GM19468 (cell line): ENCODE measurements around the gene ICAM1.
A peak's percentile ranks its signal among the peaks of the same experiment; 100 is the strongest.

ENCODE experiments used
- ATAC-seq: cut with Tn5 transposase; IDR thresholded peaks from one replicate; pipeline ENCODE4 v1.9.1; 2021; ENCODE audit warnings: mild to moderate bottlenecking, moderate library complexity, moderate number of reproducible peaks; ENCODE audit not compliant: unreplicated experiment; ENCODE audit errors: extremely low read depth

The ICAM1 gene

GRCh38 chr19:10291554-10292205 is 20.8 kb downstream of the ICAM1 start:
- ATAC-seq: no peak

DNA sequence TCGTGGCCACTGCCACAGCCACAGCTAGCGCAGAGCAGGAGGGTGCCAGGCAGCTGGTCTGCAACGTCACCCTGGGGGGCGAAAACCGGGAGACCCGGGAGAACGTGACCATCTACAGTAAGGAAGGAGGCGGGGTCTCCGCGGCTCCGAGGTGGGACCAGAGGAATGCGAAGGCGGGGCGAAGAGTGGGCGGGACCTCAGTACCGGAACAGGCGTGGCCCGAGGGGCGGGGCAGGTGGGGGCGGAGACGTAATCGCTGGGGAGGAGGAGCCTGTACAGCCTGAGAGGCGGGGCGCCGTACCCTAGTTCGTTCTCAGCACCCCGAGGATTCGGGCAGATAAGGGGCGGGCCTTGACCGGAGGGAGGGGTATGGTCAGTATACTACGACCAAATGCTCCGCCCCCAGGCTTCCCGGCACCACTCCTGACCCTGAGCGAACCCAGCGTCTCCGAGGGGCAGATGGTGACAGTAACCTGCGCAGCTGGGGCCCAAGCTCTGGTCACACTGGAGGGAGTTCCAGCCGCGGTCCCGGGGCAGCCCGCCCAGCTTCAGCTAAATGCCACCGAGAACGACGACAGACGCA is 21.4 kb downstream of the ICAM1 start:
- ATAC-seq: peak; percentile 18

DNA sequence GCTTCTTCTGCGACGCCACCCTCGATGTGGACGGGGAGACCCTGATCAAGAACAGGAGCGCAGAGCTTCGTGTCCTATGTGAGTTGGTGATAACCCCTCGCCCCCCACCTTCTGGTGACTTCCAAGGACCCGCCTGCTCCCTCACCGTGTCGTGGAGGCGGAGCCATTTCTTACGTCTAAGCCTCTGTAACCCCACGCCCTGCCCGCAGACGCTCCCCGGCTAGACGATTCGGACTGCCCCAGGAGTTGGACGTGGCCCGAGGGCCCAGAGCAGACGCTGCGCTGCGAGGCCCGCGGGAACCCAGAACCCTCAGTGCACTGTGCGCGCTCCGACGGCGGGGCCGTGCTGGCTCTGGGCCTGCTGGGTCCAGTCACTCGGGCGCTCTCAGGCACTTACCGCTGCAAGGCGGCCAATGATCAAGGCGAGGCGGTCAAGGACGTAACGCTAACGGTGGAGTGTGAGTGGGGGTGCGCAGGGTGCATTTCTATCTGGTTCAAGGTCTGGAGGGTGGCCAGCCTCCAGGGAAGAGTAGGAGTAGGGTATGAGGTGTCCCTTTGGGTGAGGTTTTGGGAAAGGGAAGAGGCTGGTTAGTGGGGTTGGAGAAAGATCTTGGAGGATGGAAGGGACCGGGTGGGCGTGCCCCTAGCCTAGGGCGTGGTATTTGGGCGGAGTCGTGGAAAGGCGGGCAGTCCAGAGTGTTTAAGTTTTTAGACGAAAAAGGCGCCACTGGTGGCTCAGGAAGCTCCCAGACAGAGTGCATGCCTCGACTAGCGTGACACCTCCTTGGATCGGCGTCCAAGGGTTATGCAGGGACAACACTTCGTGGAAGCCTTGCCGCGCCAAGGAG is 22.1 kb downstream of the ICAM1 start:
- ATAC-seq: no peak

DNA sequence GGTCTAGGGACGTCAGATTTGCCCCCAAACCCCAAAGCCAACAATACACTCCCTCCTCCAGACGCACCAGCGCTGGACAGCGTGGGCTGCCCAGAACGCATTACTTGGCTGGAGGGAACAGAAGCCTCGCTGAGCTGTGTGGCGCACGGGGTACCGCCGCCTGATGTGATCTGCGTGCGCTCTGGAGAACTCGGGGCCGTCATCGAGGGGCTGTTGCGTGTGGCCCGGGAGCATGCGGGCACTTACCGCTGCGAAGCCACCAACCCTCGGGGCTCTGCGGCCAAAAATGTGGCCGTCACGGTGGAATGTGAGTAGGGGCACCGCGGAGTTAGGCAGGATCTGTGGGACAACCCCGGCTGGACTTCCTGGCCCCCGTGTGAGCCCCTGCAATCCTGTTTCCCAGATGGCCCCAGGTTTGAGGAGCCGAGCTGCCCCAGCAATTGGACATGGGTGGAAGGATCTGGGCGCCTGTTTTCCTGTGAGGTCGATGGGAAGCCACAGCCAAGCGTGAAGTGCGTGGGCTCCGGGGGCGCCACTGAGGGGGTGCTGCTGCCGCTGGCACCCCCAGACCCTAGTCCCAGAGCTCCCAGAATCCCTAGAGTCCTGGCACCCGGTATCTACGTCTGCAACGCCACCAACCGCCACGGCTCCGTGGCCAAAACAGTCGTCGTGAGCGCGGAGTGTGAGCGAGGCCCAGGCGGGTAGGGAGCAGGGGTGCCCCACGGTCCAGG is 22.9 kb downstream of the ICAM1 start:
- ATAC-seq: no peak

- ATAC-seq: no peak
Observed at GRCh38 chr19:10294368-10294697, 23.4 kb downstream of the ICAM1 start.

DNA sequence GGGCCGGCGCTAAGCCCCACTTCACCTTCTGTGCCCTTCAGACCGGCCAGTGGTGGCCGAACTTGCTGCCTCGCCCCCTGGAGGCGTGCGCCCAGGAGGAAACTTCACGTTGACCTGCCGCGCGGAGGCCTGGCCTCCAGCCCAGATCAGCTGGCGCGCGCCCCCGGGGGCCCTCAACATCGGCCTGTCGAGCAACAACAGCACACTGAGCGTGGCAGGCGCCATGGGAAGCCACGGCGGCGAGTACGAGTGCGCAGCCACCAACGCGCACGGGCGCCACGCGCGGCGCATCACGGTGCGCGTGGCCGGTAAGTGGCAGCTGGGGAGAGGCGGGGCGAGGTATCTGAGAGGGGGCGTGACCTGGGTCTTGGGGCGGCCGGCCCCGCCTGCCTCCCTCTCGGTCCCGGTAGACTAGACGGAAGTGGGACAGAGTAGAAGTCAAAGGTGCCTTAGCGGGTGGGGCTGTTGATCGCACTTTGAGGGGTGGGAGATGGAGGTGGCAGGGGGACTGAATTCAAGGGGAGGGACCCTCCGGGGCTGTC is 24.5 kb downstream of the ICAM1 start:
- no peak for ATAC-seq

- ATAC-seq: no peak
Observed at GRCh38 chr19:10295847-10296591, 25.1 kb downstream of the ICAM1 start.

DNA sequence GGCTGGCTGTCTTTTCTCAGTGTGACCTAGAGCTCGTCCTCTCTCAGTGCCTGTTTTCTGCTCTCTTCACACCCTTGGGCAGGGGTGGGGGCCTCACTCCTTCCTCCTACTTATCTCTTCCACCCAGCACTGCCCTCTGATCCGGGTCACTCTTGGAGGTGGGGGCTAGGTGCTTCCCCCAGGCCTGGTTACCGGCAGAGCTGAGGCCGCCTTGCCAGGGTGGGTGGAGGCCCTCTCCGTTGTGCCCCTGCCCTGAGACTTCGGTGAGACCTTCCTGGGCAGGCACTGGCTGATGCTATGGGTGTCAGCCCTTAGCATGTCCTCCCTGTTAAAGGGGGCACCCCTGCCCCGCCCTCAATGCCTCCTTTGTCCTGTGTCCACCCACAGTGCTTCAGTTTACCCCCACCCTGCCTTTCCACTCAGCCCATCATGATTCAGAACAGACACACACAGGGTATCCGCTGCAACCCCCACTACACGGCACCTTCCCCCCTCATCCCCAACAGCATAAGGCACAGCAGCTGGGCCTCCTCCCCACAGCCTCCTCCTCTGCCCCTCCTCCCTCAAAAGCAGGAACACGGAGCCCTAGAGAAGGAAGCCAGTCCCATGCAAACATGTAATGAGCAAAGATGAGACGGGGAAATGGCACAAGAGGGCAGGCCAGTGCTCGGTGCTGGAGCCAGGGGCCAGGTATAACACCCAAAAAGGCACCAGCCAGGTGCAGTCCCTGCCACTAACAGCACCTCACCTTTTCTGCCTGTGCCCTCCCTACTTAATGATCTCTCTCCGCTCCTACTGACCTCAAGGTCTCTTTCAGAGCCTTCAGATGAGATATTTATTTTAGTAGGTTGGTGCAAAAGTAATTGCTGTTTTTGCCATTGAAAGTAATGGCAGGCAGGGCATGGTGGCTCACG is 28.9 kb downstream of the ICAM1 start:
- ATAC-seq: no peak

DNA sequence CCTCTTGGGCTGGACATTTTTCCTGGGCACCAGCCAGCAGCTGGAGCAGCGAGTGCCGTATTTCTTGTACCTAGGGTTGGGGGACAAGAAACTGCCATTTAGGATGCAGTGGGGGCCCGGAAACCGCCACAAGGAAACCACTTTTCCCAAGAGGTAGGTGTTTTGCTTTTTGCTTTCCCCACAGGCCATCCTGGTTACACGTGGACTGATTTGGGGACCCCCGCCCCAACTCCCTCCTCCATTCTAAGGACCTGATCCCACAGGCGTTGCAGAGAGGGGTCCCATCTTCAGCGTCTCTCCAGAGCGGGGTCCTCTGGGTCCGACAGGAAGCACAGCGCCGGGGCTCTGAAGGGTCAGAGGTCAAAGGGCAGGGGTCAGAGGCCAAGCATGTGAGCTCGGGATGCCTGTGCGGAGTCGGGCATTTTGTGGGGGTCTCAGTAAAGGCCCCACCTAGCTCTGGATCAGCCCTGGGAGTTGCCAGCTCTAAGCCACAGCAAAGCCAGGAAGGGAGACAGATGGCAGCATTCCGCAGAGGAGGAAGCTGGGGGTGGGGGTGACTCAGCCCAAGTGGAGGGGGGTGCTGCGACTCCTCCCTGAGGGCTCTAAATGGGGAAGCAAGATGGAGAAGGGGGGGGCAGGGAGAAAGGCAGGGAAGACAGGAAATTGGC is 34.4 kb downstream of the ICAM1 start:
- no peak for ATAC-seq

DNA sequence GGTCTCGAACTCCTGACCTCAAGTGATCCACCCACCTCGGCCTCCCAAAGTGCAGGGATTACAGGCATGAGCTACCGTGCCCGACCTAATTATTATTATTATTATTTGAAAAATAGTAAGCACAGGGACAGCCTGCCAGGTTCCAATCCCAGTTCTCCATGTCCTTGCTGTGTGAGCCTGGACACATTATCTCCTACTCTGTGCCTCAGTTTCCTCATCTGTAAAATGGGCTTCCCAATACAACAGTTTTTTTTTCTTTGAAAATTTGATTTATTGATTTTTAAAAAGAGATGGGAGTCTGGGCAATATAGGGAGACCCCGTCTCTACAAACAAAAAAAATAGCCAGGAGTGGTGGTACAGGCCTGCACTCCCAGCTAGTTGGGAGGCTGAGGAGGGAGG is 35.4 kb downstream of the ICAM1 start:
- ATAC-seq: no peak

DNA sequence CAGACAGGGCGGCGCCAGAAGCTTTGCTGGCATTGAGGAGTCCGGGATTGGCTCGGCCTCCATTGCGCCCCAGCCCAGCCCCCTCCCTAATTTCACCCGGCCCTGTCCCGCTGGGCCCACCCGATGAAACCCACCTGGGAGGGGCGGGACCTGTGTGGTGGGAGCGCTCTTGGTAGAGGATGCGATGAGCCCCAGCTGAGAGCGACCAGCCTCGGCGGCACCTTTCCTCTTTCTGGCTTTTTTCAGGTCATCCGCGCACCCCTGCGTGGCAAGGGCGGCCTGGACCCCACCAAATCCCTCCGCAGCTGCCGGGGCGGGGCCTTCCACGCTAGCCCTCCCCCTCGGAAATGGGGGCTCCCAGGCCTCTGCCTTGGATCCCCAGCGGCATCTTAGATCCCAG is 38.5 kb downstream of the ICAM1 start, which contains the start of gene ZGLP1:
Gene ZGLP1, minus strand, starts transcription at position 393 of the 400 bp plus-strand sequence.
- no peak for ATAC-seq

GRCh38 chr19:10315335-10316214 is 44.7 kb downstream of the ICAM1 start, which contains the start of gene FDX2:
TSS of gene FDX2 (minus strand) at chr19:10316015. CDS start at chr19:10315996, 19 bp downstream.
- no peak for ATAC-seq

- ATAC-seq: no peak
Observed at GRCh38 chr19:10316229-10317044, 45.5 kb downstream of the ICAM1 start.

DNA sequence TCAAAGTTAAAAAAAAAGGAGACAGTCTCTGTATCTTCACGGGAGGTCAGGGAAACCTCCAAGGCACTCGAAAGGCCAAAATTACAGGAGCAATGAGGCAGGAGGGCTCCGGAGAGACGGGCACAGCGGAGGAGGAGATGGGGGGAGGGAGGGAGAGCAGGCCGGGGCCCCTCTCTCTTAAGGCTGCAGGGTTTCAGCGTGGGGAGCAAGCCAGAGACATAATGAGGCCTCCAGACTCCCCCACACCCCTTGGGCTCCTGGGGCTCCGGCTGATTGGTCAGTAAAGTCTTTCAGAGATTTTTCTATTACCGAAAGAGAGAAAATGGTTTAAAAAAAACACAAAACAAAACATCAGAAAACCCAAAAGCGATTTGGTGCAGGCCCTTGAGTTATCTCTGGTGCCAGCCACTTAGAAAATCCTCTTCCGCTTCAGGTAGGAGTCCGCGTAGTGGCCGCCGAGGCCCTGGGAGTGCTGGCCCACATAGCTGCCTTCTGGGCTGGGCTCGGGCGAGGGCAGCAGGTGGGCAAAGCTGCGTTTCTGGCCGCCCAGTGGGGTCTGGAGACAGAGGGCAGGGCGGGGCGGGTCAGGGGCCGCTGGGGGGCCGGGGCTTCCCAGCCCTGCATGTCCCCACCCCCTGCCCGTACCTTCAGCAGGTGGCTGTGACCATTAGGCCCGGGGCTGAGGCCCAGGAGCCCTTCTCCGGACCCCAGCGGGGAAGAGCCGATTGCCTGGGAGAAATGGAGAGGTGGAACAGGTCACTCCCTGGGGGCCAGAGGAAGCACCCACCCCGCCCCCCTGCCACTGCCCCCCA is 46.3 kb downstream of the ICAM1 start:
- no peak for ATAC-seq

DNA sequence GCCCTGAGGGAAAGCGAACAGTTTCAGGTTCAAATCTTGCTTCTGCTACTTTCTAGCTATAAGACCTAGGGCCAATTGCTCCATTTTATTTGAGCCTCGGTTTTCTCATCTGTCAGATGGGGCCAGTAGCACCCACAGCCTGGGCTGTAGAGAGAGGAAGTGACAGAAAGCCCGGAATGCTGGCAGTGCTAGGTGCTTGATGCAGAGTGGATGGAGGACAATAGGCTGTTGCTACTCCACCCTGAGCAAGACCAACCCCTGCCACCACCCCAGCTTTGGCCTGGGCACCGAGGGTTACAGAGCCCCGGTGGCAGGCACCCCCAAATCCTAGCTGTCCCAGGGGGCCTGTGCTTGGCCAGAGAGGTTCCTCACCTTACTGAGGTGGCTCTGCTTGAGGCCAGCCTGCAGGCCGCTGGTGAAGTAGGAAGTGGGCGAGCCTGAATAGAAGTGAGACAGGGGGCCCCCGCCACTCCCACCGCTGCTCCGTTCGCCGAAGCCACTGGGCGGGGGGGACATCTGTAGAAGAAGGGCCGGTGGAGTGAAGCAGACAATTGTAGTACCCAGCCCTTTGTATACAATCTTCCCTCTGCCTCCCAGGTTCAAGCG is 47.0 kb downstream of the ICAM1 start:
- ATAC-seq: no peak
